ENCODE measurements around the gene SCLY.
A peak's percentile ranks its signal among the peaks of the same experiment; 100 is the strongest.
"Not testable (repeated sequence)": the region's sequence is repeated elsewhere in the genome, so short reads cannot be mapped to it uniquely, and the experiment has no call there.

The SCLY gene

DNA sequence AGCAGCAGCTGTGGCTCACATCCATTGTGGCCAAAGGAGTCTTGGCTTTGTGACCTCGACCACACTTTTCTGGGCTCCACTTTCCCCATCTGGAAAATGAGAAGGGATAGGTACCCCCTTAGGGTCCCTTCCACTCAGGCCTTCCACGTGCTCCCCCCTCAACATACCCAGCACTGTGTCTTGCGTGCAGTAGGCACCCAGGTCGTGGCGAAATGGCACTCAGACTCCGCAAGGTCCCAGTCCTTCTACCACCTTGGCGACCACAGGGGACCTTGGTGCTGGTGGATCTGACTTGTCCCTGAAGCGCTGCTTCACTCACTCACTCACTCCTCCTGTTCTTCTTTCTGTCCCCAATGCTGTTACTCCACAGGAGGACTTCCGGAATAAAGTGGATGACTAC is 19.9 kb upstream of the SCLY start:
- DNase-seq (ENCODE audit: low spot score): no peak

DNA sequence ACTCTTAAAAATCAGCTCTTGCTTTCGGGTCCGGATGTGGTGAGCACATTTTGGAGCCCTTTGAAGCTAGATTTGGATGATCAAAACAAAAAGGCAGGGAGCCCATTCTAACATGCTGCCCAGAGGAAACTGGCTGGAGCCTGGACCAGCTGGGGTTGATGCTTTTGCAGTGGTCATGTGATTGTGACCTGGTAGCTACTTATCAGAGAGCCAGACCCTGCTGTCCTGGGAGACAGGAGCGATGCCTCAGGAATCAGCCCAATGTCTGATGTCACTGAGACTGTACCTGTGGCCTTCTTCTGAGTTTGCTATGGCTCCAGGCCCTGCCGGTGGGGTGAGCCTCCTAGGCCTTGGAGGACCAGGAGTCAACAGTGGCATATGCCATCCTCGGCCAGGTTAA is 18.7 kb upstream of the SCLY start:
- no peak for DNase-seq (ENCODE audit: low spot score)

DNA sequence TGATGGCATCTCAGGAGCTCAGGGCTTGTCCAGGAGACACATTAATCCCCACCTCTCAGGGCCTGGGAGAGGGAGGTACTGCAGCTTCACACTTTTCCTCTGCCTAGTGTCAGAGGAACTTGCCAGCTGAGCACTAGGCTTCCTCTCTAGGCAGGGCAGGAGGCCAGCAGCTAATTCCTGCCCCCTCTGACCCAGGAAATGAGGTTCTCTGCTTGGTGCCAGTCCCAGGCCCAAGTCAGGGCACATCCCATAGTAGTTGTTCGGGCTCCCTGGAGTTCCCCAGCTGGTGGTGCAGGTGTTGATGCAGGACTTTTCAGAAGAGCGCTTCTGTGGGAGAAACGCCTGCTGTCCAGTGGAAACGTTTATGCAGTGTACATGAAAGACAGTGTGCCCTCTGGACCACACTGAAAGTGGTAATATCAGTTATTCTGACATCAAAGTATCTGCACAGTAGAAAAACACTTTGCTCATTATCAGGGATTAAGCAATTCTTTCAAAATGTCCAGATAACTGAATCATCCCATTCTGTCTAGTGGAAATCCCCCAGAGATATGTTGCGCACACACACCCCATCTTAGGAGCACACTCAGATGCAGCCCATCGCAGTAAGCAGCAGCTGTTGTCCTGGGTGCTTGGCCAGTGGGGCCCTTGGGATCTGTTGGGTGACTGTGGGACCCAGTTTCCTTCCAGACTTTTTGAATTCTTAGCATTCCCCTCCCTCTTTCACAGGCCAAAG is 17.8 kb upstream of the SCLY start:
- DNase-seq (ENCODE audit: low spot score): no peak

GRCh38 chr2:238043851-238044250 is 16.9 kb upstream of the SCLY start:
- no peak for DNase-seq (ENCODE audit: low spot score)

- DNase-seq (ENCODE audit: low spot score): no peak
Observed at GRCh38 chr2:238045575-238045974, 15.2 kb upstream of the SCLY start.

DNA sequence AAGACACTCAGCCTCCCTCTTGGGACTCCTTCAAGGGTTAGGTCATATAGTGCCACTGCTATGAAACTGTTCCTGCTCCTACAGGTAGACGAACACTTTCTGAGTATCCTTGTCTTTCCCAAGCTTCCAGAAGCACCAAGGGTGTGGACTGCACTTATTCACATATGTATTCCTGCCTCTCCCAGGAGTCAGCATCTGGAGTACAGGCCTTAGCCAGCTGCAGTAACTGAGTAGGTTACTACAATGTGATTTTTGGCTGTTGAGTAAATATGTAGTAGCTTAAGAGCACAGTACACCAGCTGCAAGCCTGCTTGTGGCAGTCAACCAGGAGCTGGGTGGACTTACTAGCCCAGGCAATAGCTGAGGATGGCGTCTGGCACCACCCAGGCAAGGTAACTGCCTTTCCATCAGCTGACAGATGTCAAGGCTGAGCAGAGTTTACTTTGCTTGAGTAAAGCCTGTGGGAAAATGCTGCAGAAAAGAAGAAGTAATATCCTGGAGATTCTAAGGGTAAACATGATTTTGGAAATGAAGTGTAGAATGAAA is 14.0 kb upstream of the SCLY start:
- DNase-seq (ENCODE audit: low spot score): no peak

DNA sequence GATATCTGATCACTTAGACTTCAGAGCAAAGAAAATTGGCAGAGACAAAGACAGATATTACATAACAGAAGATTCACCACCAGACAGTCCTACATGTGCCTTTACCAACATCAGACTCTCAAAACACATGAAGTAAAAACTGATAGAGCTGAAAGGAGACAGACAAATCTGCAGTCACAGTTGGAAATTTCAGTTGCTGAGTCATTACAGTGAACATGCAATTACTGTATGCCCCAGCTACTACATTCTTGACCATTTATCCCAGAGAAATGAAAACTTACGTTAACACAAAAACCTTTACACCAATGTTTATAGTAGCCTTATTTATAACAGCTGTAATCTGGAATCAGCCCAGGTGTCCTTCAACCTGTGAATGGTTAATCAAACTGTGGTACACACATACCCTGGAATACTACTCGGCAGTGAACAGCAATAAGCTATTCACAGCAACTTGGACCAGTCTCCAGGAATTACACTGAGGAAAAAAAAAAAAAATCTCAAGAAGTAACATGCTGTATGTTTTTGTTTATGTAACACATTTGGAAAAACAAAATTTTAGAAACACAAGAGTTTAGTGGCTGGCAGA is 7.5 kb upstream of the SCLY start:
- peak; percentile 35 for DNase-seq (ENCODE audit: low spot score)

- no peak for DNase-seq (ENCODE audit: low spot score)
Observed at GRCh38 chr2:238055841-238056240, 5.0 kb upstream of the SCLY start.

- not testable (repeated sequence) for DNase-seq (ENCODE audit: low spot score)
Observed at GRCh38 chr2:238057696-238058575, 2.9 kb upstream of the SCLY start.

DNA sequence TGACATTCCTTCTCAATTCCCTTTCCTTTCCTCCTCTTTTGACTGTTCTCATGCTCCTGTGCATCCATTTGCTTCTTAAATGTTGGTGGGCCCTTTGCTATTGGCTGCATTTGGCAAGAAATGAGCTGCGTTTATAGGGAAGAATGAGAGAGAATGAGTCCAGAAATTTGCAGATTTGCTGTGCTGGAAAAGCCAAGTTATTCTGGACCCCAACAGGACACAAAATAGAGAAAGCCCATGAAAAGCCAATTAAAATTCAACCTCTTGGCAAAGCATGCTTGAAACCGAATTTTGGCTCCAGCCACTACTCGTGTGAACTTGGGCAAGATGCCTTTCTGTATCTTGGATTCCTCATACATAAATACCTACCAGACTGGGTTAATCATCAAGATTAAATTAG is 1.3 kb upstream of the SCLY start:
- DNase-seq (ENCODE audit: low spot score): no peak

DNA sequence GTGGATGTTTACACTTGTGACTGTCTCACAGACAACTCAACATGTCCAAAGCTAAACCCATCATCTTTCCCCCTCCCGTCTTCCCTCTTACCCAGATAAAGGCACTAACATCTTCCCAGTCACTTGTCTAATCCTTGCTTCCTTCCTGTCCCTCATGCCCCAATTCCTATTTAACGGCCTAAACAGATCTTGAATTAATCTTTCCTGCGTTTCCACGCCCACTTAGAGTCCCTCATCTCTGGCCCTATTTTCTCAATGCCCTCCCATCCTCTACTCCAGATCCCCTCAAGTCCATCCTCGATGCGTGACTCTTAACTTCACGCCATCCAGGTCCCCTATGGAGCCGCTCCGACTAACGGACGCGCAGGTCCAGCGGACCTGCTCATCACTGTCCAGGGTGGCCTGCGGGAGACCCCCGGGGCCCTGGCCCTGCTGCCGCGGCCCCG is 682 bp upstream of the SCLY start:
- peak; percentile 27 for DNase-seq (ENCODE audit: low spot score)

GRCh38 chr2:238061315-238062202 is 758 bp downstream of the SCLY start:
- DNase-seq (ENCODE audit: low spot score): peak; percentile 19

- no peak for DNase-seq (ENCODE audit: low spot score)
Observed at GRCh38 chr2:238063414-238064189, 2.8 kb downstream of the SCLY start.

GRCh38 chr2:238064376-238064775 is 3.6 kb downstream of the SCLY start:
- DNase-seq (ENCODE audit: low spot score): no peak

DNA sequence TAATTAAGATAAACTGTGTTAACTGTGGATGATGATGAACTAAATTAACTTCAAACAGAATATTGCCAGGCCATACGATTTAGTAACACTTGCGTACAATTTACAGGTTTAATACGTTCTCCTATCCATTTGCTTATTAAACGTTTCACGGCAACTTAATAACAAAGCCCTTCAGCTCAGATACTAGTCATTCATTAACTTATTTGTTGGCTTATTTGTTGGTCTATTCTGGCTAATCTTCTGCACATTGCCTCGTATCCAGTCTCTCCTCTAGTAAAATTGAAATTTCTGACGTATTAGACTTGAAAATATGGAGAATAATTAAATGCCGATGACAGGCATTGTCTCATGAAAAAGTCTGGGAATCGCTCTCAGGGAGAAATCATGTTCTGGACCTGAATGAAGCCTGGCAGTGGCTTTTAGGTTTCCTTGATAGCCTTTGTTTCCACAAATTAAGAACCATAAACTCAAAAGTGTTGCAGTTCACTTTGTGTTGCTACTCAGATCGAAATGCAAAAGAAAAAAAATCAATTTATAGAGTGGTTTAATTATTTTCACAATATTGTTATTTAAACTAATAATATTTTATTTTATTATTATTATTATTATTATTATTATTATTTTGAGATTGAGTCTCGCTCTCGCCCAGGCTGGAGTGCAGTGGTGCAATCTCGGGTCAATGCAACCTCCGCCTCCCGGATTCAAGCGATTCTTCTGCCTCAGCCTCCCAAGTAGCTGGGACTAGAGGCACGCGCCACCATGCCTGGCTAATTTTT is 4.5 kb downstream of the SCLY start:
- no peak for DNase-seq (ENCODE audit: low spot score)

DNA sequence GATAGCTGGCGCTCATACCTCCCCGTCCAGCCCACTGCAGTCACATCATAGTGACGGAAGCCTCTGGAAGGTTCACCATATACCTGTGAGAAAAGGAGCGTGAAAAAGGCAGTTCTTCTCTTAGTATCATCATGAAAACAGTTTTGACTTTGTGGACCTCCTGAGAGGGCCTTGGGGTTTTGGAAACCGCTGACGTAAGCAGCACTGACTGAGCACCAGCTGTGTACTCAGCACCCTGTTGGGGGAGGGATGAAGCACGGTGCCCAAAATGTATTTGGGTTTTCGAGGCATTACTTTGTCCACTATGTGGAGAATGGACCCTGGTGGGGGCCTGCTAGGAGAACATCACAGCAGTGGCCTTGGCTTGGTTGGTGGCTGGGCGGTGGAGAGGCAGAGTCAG is 5.4 kb downstream of the SCLY start:
- DNase-seq (ENCODE audit: low spot score): no peak

DNA sequence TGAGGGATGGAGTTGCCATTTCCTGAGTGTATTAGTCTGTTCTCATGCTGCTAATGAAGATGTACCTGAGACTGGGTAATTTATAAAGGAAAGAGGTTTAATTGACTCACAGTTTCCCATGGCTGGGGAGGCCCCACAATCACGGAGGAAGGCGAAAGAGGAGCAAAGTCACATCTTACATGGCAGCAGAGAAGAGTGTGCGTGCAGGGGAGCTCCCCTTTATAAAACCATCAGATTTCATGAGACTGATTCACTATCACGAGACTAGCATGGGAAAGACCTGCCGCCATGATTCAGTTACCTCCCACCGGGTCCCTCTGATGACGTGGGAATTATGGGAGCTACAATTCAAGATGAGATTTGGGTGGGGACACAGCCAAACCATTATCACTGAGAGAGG is 5.9 kb downstream of the SCLY start:
- not testable (repeated sequence) for DNase-seq (ENCODE audit: low spot score)

- DNase-seq (ENCODE audit: low spot score): no peak
Observed at GRCh38 chr2:238067939-238068338, 7.1 kb downstream of the SCLY start.

GRCh38 chr2:238069021-238069709 is 8.4 kb downstream of the SCLY start:
- DNase-seq (ENCODE audit: low spot score): no peak

Data from hematopoietic multipotent progenitor cell treated with erythropoietin and hydrocortisone succinate and interleukin-3 and kit ligand, for 15 days (in vitro differentiated cells).